Effector CD4-positive, alpha-beta T cell (primary cell): Measurements from ENCODE around the gene GPR37.

Experiments used
- DNase-seq: peaks from one replicate; pipeline ENCODE4 v3.0.0-alpha.2; 2020

Gene GPR37

GRCh38 chr7:124780056-124780455 is 14.5 kb upstream of the GPR37 start:
- DNase-seq: no peak

GRCh38 chr7:124779620-124780019 is 14.0 kb upstream of the GPR37 start:
- DNase-seq: no peak

GRCh38 chr7:124779194-124779593 is 13.6 kb upstream of the GPR37 start:
- no peak for DNase-seq

GRCh38 chr7:124777268-124777667 is 11.7 kb upstream of the GPR37 start:
- DNase-seq: no peak

GRCh38 chr7:124776153-124776552 is 10.6 kb upstream of the GPR37 start:
- no peak for DNase-seq

GRCh38 chr7:124775422-124775821 is 9.8 kb upstream of the GPR37 start:
- no peak for DNase-seq

- no peak for DNase-seq
Measured at GRCh38 chr7:124773938-124774337, 8.3 kb upstream of the GPR37 start.

GRCh38 chr7:124773339-124773738 is 7.7 kb upstream of the GPR37 start:
- DNase-seq: no peak

- no peak for DNase-seq
Measured at GRCh38 chr7:124769136-124769535, 3.5 kb upstream of the GPR37 start.

- no peak for DNase-seq
Measured at GRCh38 chr7:124768525-124768924, 2.9 kb upstream of the GPR37 start.

- no peak for DNase-seq
Measured at GRCh38 chr7:124764847-124765400, 668 bp downstream of the GPR37 start.

- DNase-seq: no peak
Measured at GRCh38 chr7:124764051-124764846, 1.3 kb downstream of the GPR37 start.

- no peak for DNase-seq
Measured at GRCh38 chr7:124762611-124763143, 2.9 kb downstream of the GPR37 start.

GRCh38 chr7:124761164-124761715 is 4.4 kb downstream of the GPR37 start:
- DNase-seq: no peak

- DNase-seq: no peak
Measured at GRCh38 chr7:124758327-124758726, 7.3 kb downstream of the GPR37 start.

- DNase-seq: no peak
Measured at GRCh38 chr7:124754576-124755268, 10.9 kb downstream of the GPR37 start.

- DNase-seq: no peak
Measured at GRCh38 chr7:124752310-124752709, 13.3 kb downstream of the GPR37 start.

GRCh38 chr7:124751027-124751426 is 14.6 kb downstream of the GPR37 start:
- no peak for DNase-seq

GRCh38 chr7:124747072-124747471 is 18.5 kb downstream of the GPR37 start:
- DNase-seq: no peak

- no peak for DNase-seq
Measured at GRCh38 chr7:124738639-124739038, 27.0 kb downstream of the GPR37 start.

- no peak for DNase-seq
Measured at GRCh38 chr7:124737760-124738300, 27.8 kb downstream of the GPR37 start.

- DNase-seq: no peak
Measured at GRCh38 chr7:124728610-124729009, 37.0 kb downstream of the GPR37 start.

GRCh38 chr7:124724507-124725192 is 40.9 kb downstream of the GPR37 start:
- no peak for DNase-seq
